GM13976 (cell line): ENCODE measurements around the gene SELPLG.
"Not testable (repeated sequence)": the region's sequence is repeated elsewhere in the genome, so short reads cannot be mapped to it uniquely, and the experiment has no call there.

Source experiments
- DNase-seq: peaks from one replicate; pipeline ENCODE4 v3.0.0; 2012; ENCODE audit warnings: low spot score
- in situ Hi-C: fragments of 300-500 bp; cut with MboI; formaldehyde crosslinking; loops from one replicate; pipeline ENCODE4 v1.12.0; 2022; ENCODE audit warnings: low sequenced_read_pairs, mixed read lengths, inconsistent platforms; ENCODE audit not compliant: unreplicated experiment
- TF ChIP-seq, protein P1 (sequence below): IDR thresholded peaks from 2 replicates; pipeline ENCODE4 v1.5.1; 2012; ENCODE audit warnings: borderline replicate concordance, mild to moderate bottlenecking; ENCODE audit not compliant: insufficient read depth; ENCODE audit errors: extremely low read depth, missing control alignments, control extremely low read depth

SELPLG gene

DNA sequence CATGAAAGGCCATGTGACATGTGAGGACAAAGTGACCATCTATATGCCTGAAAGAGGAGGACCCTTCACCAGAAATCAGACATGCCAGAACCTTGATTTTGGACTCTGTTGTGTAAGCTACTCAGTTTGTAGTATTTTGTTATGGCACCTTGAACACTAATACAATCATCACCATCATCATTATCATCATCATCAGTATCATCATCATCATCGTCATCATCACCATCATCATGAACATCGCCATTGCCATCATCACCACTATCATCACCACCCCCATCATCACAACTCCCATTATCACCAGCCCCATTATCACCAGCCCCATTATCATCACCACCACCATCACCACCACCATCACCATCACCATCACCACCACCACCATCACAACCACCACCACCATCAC is 55.4 kb downstream of the SELPLG start:
- in situ Hi-C loops = no loop called here
- TF ChIP-seq, protein P1, sequence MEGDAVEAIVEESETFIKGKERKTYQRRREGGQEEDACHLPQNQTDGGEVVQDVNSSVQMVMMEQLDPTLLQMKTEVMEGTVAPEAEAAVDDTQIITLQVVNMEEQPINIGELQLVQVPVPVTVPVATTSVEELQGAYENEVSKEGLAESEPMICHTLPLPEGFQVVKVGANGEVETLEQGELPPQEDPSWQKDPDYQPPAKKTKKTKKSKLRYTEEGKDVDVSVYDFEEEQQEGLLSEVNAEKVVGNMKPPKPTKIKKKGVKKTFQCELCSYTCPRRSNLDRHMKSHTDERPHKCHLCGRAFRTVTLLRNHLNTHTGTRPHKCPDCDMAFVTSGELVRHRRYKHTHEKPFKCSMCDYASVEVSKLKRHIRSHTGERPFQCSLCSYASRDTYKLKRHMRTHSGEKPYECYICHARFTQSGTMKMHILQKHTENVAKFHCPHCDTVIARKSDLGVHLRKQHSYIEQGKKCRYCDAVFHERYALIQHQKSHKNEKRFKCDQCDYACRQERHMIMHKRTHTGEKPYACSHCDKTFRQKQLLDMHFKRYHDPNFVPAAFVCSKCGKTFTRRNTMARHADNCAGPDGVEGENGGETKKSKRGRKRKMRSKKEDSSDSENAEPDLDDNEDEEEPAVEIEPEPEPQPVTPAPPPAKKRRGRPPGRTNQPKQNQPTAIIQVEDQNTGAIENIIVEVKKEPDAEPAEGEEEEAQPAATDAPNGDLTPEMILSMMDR = no peak
- no peak for DNase-seq

DNA sequence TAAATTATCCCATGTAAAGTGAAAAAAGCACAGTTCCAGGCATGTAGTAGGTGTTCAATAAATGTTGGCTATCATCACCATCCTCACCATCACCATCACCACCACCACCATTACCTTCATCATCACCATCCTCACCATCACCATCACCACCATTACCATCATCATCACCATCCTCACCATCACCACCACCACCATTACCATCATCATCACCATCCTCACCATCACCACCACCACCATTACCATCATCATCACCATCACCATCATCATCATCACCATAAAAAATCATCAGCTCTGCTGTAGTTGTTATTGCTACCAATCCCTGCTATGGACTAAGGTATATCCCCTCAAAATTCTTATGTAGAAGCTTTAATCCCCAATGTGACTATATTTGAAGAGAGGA is 56.2 kb downstream of the SELPLG start:
- TF ChIP-seq, protein P1 = no peak
- in situ Hi-C loops = no loop called here
- DNase-seq = no peak

DNA sequence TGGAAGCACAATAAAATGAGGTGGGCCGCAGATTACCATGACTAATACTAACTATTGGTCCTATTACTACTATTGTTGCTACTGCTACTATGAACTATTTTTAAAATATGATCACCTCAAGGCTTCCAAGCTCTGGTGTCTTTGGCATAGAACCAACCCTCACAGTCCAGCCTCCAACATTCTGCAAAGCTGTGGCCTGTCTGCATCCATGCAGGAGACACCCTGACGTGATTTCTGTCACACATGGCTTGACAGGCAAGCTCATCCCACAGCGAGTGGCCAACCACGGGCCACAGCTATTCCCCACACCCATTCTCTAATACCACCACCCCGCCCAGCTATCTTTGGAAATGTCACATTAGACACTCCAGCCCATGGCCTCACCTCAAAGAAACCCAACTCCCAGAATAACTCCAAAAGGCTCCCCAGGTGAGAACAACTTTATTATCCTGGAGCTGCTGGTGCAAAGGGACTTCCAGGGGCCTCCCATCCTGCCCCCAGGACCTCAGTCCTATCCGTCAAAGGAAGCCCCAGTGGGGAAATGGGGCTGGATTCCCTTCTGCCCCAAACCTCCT is 56.9 kb downstream of the SELPLG start:
- TF ChIP-seq, protein P1 = no peak
- in situ Hi-C loops = no loop called here
- peak; percentile 8 for DNase-seq

DNA sequence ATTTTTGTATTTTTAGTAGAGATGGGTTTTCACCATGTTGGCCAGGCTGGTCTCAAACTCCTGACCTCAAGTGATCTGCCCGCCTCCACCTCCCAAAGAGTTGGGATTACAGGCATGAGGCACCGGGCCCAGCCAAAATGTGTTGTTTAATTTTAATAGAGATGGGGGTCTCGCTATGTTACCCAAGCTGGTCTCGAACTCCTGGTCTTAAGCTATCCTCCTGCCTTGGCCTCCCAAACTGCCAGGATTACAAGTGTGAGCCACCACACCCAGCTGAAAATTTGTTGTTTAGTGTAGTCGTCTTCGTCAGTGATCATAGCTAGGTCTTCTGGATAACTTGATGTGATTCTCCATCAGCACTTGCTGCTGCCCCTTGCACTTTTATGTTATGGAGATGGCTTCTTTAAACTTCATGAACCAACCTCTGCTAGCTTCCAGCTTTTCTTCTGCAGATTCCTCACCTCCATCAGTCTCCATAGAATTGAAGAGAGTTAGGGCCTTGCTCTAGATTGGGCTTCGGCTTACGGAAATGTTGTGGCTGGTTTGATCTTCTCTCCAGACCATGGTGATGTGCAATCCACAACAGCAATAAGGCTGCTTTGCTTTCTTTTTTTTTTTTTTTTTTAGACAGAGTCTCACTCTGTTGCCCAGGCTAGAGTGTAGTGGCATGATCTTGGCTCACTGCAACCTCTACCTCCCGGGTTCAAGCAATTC is 58.3 kb downstream of the SELPLG start:
- in situ Hi-C loops = no loop called here
- DNase-seq = no peak
- TF ChIP-seq, protein P1 = no peak

DNA sequence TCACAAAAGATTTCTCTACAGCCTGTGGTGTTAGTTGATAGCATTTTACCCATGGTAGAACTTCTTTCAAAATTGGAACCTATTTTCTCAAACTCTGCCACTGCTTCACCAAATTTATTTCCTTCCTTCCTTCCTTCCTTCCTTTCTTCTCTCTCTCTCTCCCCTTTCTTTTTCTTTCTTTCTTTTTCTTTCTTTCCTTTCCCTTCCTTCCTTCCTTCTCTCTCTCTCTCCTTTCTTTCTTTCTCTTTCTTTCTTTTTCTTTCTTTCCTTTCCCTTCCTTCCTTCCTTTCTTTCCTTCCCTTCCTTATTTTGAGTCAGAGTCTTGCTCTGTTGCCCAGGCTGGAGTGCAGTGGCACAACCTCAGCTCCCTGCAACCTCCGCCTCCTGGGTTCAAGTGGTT is 59.4 kb downstream of the SELPLG start:
- in situ Hi-C loops = loop anchor here (25.0 kb wide), 1 partner anchor 513 kb away; the partner anchor contains the start of genes ALKBH2 and UNG

DNA sequence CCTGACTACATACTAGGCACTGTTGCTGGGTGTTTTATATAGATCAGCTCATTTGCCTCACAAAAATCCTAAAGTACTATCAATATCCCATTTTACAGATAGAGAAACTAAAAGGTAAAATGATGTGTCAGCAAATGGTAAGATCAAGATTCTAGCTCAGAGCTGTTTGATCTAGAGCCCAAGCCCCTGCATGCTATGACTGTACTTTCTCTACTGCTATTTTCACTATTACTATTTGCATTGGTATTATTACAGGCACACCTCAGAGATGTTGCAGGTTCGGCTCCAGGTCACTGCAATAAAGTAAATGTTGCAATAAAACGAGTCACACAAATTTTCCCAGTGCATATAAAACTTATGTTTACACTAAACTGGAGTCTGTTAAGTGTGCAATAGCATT is 60.4 kb downstream of the SELPLG start:
- DNase-seq = no peak
- TF ChIP-seq, protein P1 = no peak
- in situ Hi-C loops = loop anchor here (25.0 kb wide), 1 partner anchor 514 kb away; the partner anchor contains the start of genes ALKBH2 and UNG

More for the DNA sequence above, 59.4 kb downstream of the SELPLG start:
- not testable (repeated sequence) for DNase-seq

DNA sequence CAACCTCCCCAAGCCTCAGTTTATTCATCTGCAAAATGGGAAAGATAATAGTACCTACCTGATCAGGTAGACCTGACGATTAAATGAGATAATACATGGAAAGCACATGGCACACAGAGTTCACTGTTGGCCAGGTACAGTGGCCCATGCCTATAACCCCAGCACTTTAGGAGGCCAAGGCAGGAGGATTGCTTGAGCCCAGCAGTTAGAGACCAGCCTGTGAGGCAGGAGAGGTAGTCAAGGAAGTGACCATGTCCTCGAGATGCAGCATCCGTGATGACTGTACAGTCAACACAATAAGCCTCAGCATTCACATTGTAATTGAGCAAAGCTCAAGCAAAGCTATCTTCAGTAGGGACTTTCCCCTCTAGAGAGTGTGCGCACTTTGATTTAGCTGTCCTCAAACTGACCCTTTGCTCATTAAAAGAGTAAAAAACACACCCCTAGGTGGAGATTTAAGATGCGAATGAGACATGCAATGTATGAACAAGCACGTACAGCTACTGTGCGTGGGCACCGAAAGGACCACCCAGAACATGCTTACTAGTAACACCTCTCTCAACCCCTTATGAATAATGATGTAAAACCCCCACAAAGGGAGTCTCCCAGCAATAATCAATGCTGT is 61.4 kb downstream of the SELPLG start:
- no peak for DNase-seq
- in situ Hi-C loops = loop anchor here (25.0 kb wide), 1 partner anchor 515 kb away; the partner anchor contains the start of genes ALKBH2 and UNG
- TF ChIP-seq, protein P1 = no peak
